Measurements from ENCODE around the gene LDLRAD1.
"Not testable (repeated sequence)": the region's sequence is repeated elsewhere in the genome, so short reads cannot be mapped to it uniquely, and the experiment has no call there.

LDLRAD1 gene

GRCh38 chr1:53992085-53992874 lies 25.7 kb downstream of the LDLRAD1 start:
- no peak for DNase-seq (ENCODE audit: low read depth in 2 of 2)

GRCh38 chr1:53987880-53988279 lies 30.1 kb downstream of the LDLRAD1 start:
- DNase-seq (ENCODE audit: low read depth in 2 of 2), result no peak

DNA sequence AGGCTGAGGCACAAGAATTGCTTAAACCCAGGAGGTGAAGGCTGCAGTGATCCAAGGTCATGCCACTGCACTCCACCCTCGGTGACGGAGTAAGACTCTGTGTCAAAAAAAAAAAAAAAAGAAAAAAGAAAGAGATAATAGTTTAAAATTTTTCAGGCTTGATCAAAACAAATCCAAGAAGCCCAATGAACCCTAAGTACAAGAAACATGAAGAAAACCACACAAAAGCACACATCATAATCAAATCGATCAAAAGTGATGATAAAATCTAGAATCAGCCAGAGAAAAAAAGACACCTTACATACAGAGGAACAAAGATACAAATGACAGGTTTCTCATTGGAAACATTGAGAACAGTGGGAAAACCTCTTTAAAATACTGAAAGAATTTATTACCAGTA lies 31.5 kb downstream of the LDLRAD1 start:
- DNase-seq (ENCODE audit: low read depth in 2 of 2), result no peak

- no peak for DNase-seq (ENCODE audit: low read depth in 2 of 2)
Observed at GRCh38 chr1:53984726-53985125, 33.3 kb downstream of the LDLRAD1 start.

DNA sequence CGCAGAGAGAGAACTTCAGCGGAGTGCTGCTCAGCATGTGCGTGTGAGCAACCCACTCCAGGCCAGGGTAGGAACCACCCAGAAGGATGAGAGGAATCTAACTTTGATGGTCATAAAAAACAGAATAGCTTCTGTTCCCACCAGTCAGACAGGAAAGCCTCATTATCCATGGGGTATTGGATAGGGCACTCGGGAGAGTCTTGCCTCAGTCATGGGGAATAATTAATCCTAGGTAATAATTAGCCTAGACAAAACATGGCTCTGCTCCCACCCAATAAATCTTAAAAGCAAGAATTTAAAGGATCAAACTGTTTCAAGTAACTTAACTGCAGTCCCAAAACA lies 35.3 kb downstream of the LDLRAD1 start:
- DNase-seq (ENCODE audit: low read depth in 2 of 2), result no peak

DNA sequence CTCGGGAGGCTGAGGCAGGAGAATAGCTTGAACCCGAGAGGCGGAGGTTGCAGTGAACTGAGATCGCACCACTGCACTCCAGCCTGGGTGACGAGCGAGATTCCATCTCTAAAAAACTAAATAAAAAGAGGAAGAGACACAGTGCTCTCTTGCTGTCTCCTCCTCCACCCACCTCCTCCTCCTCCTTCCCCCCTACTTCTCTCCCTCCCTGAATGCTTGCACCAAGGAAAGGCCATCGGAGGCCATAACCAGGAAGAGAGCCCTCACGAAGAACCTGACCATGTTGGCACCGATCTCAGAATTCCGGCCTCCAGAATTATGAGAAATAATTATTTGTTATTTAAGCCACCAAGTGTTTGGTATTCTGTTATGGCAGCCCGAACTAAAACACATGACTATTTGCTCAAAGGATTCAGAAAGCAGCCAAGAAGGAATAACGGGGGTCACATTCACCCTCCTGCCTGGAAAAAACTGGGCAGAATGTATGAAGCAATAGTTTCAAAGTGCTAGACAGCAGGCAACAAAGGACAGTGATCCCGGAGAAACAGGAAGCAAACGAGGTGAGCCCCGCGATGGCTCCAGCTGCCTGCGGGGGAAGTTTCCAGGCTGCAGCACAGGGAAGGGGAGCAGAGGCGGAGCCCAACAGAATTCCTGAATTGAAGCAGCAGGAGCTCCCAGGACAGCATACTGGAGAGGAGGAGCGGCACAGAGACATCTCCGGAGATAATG lies 35.8 kb downstream of the LDLRAD1 start:
- no peak for DNase-seq (ENCODE audit: low read depth in 2 of 2)

GRCh38 chr1:53981220-53981619 lies 36.8 kb downstream of the LDLRAD1 start:
- DNase-seq (ENCODE audit: low read depth in 2 of 2), result no peak

DNA sequence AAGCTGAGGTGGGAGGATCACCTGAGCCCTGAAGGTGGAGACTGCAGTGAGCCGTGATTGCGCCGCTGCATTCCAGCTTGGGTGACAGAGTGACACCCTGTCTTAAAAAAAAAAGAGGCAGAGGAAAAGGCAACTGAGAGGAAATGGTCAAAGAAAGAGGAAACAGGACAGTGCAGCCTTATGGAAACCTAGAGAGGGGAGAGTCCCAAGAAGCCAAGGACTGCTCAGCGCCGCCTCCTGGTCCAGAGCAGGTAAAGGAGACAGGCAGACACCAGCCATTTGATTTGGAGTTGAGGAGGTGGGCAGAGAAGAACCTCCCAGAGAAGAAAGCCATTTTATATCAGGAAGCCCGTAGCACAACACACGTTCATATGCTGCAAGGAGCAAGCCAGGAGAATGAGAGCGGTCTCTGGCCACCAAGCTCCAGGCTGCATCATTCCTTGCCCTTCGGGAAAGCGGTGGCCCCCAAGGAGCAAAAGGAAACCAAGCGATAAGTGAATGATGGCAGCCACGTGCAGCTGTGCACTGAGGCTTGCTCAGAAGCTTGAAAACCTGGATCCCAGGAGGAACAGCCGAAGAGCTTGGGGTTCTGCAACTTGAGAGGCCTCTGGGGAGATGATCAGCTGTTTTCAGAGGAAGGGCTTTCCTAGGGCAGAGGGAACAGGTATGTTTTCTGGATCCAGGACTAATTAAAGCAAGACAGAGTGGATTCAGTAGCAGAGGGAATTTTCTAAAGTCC lies 38.1 kb downstream of the LDLRAD1 start:
- DNase-seq (ENCODE audit: low read depth in 2 of 2), result no peak

- DNase-seq (ENCODE audit: low read depth in 2 of 2), result no peak
Observed at GRCh38 chr1:53975861-53976260, 42.1 kb downstream of the LDLRAD1 start.

GRCh38 chr1:53971718-53972117 lies 46.3 kb downstream of the LDLRAD1 start:
- DNase-seq (ENCODE audit: low read depth in 2 of 2), result no peak

DNA sequence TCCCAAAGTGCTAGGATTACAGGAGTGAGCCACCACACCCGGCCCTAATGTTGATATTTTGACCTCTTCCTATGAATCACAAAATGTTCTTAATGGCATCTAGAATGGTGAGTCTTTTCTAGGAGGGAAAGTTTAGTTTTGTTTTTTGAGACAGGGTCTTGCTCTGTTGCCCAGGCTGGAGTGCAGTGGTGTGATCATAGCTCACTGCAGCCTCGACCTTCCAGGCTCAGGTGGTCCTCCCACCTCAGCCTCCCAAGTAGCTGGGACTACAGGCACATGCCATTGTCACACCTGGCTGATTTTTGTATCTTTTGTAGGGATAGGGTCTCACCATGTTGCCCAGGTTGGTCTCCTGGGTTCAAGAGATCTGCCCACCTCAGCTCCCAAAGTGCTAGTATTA lies 48.7 kb downstream of the LDLRAD1 start:
- not testable (repeated sequence) for DNase-seq (ENCODE audit: low read depth in 2 of 2)

GRCh38 chr1:53968125-53968513 lies 49.9 kb downstream of the LDLRAD1 start:
- no peak for DNase-seq (ENCODE audit: low read depth in 2 of 2)

- no peak for DNase-seq (ENCODE audit: low read depth in 2 of 2)
Observed at GRCh38 chr1:53967409-53968124, 50.4 kb downstream of the LDLRAD1 start.

- no peak for DNase-seq (ENCODE audit: low read depth in 2 of 2)
Observed at GRCh38 chr1:53966794-53967193, 51.2 kb downstream of the LDLRAD1 start.

- no peak for DNase-seq (ENCODE audit: low read depth in 2 of 2)
Observed at GRCh38 chr1:53964109-53964508, 53.9 kb downstream of the LDLRAD1 start.

DNA sequence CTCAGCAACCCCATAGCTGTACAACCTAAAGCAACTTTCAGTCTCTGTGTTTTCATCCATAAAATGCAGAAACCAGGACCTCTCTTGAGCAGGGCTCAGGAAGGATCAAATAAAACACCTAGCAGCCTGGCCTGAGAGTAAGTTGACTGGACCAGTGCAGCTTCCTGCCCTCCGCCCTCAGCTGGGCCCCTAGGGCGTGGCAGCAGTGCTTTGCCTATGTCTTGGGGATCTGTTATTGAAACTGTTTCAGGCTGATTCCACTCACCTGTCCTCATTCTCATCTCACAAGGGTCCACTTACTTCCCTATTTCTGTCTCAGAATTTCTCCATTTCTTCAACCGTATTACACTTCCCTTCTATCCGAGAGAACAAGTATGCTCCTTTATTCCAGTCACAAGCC lies 54.5 kb downstream of the LDLRAD1 start:
- DNase-seq (ENCODE audit: low read depth in 2 of 2), result no peak

DNA sequence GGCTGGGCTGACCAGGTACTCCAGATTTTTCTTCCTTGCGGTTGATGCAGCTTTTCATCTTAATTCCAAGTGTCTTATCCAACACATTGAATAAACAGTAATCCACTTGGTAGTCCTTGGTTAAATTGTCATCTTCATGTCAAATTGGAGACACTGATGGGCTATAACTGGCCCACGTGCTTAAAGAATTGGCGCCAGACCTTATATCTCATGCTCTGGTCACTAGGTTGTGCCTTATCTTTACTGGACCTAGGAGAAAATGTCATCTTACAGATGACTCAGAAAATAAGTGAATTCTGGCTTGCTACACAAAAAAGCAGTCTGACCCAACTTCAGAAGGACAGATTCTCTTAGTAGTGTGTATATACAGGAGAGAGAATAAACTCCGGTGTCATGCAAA lies 55.6 kb downstream of the LDLRAD1 start:
- DNase-seq (ENCODE audit: low read depth in 2 of 2), result no peak

- no peak for DNase-seq (ENCODE audit: low read depth in 2 of 2)
Observed at GRCh38 chr1:53959664-53960250, 58.2 kb downstream of the LDLRAD1 start.
